Measurements from ENCODE around the gene ELF5.

ELF5 gene

GRCh38 chr11:34536056-34536455 lies 22.5 kb upstream of the ELF5 start:
- no peaks in the 10 kb centered on the region for H3K4me1 ChIP-seq (ENCODE audit: control insufficient read depth, insufficient read depth, low read length)
- H3K27ac ChIP-seq (ENCODE audit: extremely low read depth, low read depth, low read length): no peak overlapping the region
- H3K9me3 ChIP-seq (ENCODE audit: control insufficient read depth, insufficient read depth, low read depth, low read length): no peaks in the 10 kb centered on the region
- ChIA-PET CTCF (interaction anchor here (0.6 to 1.5 kb wide), 4 partner anchors 23 to 361 kb away, joined by 3 to 4 read pairs (median 4); partner anchors contain the start of gene ELF5), POLR2A (interaction anchor here (0.6 kb wide), 1 partner anchor 169 kb away, joined by 3 read pairs; no protein-coding TSS in a partner anchor)
- no peaks in the 10 kb centered on the region for H3K36me3 ChIP-seq (ENCODE audit: control insufficient read depth in 2 of 2, insufficient read depth in 1 of 2, low read length in 2 of 2)
- H3K4me3 ChIP-seq (ENCODE audit: low read depth, low read length): no peak overlapping the region
- TF ChIP-seq ZNF473 (tag by site-specific recombination; IDR thresholded peaks at IDR 0.05) (no peak), ZNF280D (tag by site-specific recombination; IDR thresholded peaks at IDR 0.05) (no peak), FEZF1 (tag by site-specific recombination; IDR thresholded peaks at IDR 0.05) (no peak), ZBTB21 (tag by site-specific recombination; IDR thresholded peaks at IDR 0.05) (no peak), ZBTB20 (tag by site-specific recombination; IDR thresholded peaks at IDR 0.05) (no peak), TSHZ1 (tag by site-specific recombination; IDR thresholded peaks at IDR 0.05; ENCODE audit: borderline replicate concordance) (no peak), KLF8 (tag by site-specific recombination; IDR thresholded peaks at IDR 0.05) (no peak), ZSCAN16 (tag by site-specific recombination; IDR thresholded peaks at IDR 0.05) (no peak)
- TF ChIP-seq, protein P1, sequence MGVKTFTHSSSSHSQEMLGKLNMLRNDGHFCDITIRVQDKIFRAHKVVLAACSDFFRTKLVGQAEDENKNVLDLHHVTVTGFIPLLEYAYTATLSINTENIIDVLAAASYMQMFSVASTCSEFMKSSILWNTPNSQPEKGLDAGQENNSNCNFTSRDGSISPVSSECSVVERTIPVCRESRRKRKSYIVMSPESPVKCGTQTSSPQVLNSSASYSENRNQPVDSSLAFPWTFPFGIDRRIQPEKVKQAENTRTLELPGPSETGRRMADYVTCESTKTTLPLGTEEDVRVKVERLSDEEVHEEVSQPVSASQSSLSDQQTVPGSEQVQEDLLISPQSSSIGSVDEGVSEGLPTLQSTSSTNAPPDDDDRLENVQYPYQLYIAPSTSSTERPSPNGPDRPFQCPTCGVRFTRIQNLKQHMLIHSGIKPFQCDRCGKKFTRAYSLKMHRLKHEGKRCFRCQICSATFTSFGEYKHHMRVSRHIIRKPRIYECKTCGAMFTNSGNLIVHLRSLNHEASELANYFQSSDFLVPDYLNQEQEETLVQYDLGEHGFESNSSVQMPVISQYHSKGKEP (tag by site-specific recombination; IDR thresholded peaks at IDR 0.05): no peak
- TF ChIP-seq, protein P2, sequence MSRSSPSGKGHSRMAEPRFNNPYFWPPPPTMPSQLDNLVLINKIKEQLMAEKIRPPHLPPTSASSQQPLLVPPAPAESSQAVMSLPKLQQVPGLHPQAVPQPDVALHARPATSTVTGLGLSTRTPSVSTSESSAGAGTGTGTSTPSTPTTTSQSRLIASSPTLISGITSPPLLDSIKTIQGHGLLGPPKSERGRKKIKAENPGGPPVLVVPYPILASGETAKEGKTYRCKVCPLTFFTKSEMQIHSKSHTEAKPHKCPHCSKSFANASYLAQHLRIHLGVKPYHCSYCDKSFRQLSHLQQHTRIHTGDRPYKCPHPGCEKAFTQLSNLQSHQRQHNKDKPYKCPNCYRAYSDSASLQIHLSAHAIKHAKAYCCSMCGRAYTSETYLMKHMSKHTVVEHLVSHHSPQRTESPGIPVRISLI (tag by site-specific recombination; IDR thresholded peaks at IDR 0.05): no peak

GRCh38 chr11:34534826-34535225 lies 21.2 kb upstream of the ELF5 start:
- TF ChIP-seq ZNF473 (tag by site-specific recombination; IDR thresholded peaks at IDR 0.05) (no peak), ZNF416 (tag by site-specific recombination; IDR thresholded peaks at IDR 0.05) (no peak), ZNF792 (tag by site-specific recombination; IDR thresholded peaks at IDR 0.05) (no peak), ZNF654 (tag by site-specific recombination; IDR thresholded peaks at IDR 0.05; ENCODE audit: low read depth) (no peak), GLI2 (tag by site-specific recombination; IDR thresholded peaks at IDR 0.05; ENCODE audit: borderline replicate concordance, low read depth) (no peak), HOXC10 (CRISPR knock-in tag; IDR thresholded peaks at IDR 0.05) (no peak), IKZF3 (tag by site-specific recombination; IDR thresholded peaks at IDR 0.05) (no peak), KLF8 (tag by site-specific recombination; IDR thresholded peaks at IDR 0.05) (no peak), PRDM4 (tag by site-specific recombination; IDR thresholded peaks at IDR 0.05) (no peak), ZNF155 (tag by site-specific recombination; IDR thresholded peaks at IDR 0.05) (no peak), SP3 (tag by site-specific recombination; IDR thresholded peaks at IDR 0.05) (no peak)
- TF ChIP-seq, protein P3, sequence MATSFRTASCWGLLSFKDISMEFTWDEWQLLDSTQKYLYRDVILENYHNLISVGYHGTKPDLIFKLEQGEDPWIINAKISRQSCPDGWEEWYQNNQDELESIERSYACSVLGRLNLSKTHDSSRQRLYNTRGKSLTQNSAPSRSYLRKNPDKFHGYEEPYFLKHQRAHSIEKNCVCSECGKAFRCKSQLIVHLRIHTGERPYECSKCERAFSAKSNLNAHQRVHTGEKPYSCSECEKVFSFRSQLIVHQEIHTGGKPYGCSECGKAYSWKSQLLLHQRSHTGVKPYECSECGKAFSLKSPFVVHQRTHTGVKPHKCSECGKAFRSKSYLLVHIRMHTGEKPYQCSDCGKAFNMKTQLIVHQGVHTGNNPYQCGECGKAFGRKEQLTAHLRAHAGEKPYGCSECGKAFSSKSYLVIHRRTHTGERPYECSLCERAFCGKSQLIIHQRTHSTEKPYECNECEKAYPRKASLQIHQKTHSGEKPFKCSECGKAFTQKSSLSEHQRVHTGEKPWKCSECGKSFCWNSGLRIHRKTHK (tag by site-specific recombination; IDR thresholded peaks at IDR 0.05): no peak
- Histone ChIP-seq H3K27ac (ENCODE audit: extremely low read depth, low read depth, low read length) (no peak overlapping the region), H3K36me3 (ENCODE audit: control insufficient read depth in 2 of 2, insufficient read depth in 1 of 2, low read length in 2 of 2) (no peaks in the 10 kb centered on the region), H3K4me1 (ENCODE audit: control insufficient read depth, insufficient read depth, low read length) (no peaks in the 10 kb centered on the region), H3K9me3 (ENCODE audit: control insufficient read depth, insufficient read depth, low read depth, low read length) (no peaks in the 10 kb centered on the region), H3K4me3 (ENCODE audit: low read depth, low read length) (no peak overlapping the region)
- CTCF ChIA-PET: no interaction called here
- POLR2A ChIA-PET: no interaction called here
